ENCODE results near the gene CRYBB3.

The CRYBB3 gene

GRCh38 chr22:25199731-25200520, at the start of gene CRYBB3:
Gene CRYBB3, plus strand, starts transcription at chr22:25199858. Its CDS starts 1,539 bp downstream, at chr22:25201397.
- no peak for TF ChIP-seq CTCF (IDR thresholded peaks at IDR 0.05; ENCODE audit: extremely low read depth, insufficient read depth, missing control alignments)
- in situ Hi-C loops (cut with MboI; ENCODE audit: low pct_unique_long_range_greater_than_20kb, low sequenced_read_pairs, unreplicated experiment), result no loop called here

GRCh38 chr22:25153961-25154666, 45.5 kb upstream of the CRYBB3 start:
- no peak for DNase-seq (ENCODE audit: low spot score)
- in situ Hi-C loops (cut with MboI; ENCODE audit: low pct_unique_long_range_greater_than_20kb, low sequenced_read_pairs, unreplicated experiment), result no loop called here
- no peak for TF ChIP-seq CTCF (IDR thresholded peaks at IDR 0.05; ENCODE audit: extremely low read depth, insufficient read depth, missing control alignments)

More at GRCh38 chr22:25199731-25200520, at the start of gene CRYBB3:
- no peak for DNase-seq (ENCODE audit: low spot score)

GRCh38 chr22:25154667-25154999, 45.0 kb upstream of the CRYBB3 start:
- TF ChIP-seq CTCF (IDR thresholded peaks at IDR 0.05; ENCODE audit: extremely low read depth, insufficient read depth, missing control alignments), result no peak
- no peak for DNase-seq (ENCODE audit: low spot score)
- in situ Hi-C loops (cut with MboI; ENCODE audit: low pct_unique_long_range_greater_than_20kb, low sequenced_read_pairs, unreplicated experiment), result no loop called here

- no peak for TF ChIP-seq CTCF (IDR thresholded peaks at IDR 0.05; ENCODE audit: extremely low read depth, insufficient read depth, missing control alignments)
- in situ Hi-C loops (cut with MboI; ENCODE audit: low pct_unique_long_range_greater_than_20kb, low sequenced_read_pairs, unreplicated experiment), result no loop called here
Measured at GRCh38 chr22:25156736-25157135, 42.9 kb upstream of the CRYBB3 start.

GRCh38 chr22:25159028-25159427, 40.6 kb upstream of the CRYBB3 start:
- in situ Hi-C loops (cut with MboI; ENCODE audit: low pct_unique_long_range_greater_than_20kb, low sequenced_read_pairs, unreplicated experiment), result no loop called here
- no peak for DNase-seq (ENCODE audit: low spot score)
- no peak for TF ChIP-seq CTCF (IDR thresholded peaks at IDR 0.05; ENCODE audit: extremely low read depth, insufficient read depth, missing control alignments)

More at GRCh38 chr22:25156736-25157135, 42.9 kb upstream of the CRYBB3 start:
- DNase-seq (ENCODE audit: low spot score), result no peak

- DNase-seq (ENCODE audit: low spot score), result no peak
- in situ Hi-C loops (cut with MboI; ENCODE audit: low pct_unique_long_range_greater_than_20kb, low sequenced_read_pairs, unreplicated experiment), result no loop called here
- no peak for TF ChIP-seq CTCF (IDR thresholded peaks at IDR 0.05; ENCODE audit: extremely low read depth, insufficient read depth, missing control alignments)
Measured at GRCh38 chr22:25160120-25160996, 39.3 kb upstream of the CRYBB3 start.

Data from GM13977 (cell line).